Prostate gland (tissue), 2 donors: ENCODE data around the gene SETMAR. TPM values are rescaled to one million over a fixed set of nuclear protein-coding genes. Genes with fewer than 3 reads are reported as not detected.

Experiments used
- DNase-seq: peaks from one replicate; pipeline ENCODE4 v3.0.0-alpha.2; 2019; ENCODE audit warnings: low spot score
- H3K27ac ChIP-seq, 2 donors: fragments of 200-600 bp; sonication (generic); 2 replicates each; pipeline ENCODE4 v1.5.1; 2017 to 2019
- H3K27me3 ChIP-seq: fragments of 200-600 bp; sonication (generic); replicated peaks from 2 replicates; pipeline ENCODE4 v1.5.1; 2019; ENCODE audit not compliant: insufficient read depth
- H3K36me3 ChIP-seq, 2 donors: fragments of 200-600 bp; sonication (generic); 1 replicate in 1 of 2; 2 replicates in 1 of 2; pipeline versions ENCODE4 v1.5.1 to v1.8.1; 2017 to 2019
- H3K4me1 ChIP-seq: fragments of 200-600 bp; sonication (generic); replicated peaks from 2 replicates; pipeline ENCODE4 v1.5.1; 2019
- H3K4me3 ChIP-seq, 2 donors: fragments of 200-600 bp; sonication (generic); 2 replicates each; pipeline ENCODE4 v1.5.1; 2017 to 2019
- H3K9me3 ChIP-seq: fragments of 200-600 bp; sonication (generic); 2 replicates; pipeline ENCODE4 v1.5.1; 2017
- POLR2A ChIP-seq: fragments of 450-650 bp; IDR thresholded peaks from one replicate; pipeline ENCODE4 v1.6.1; 2016; ENCODE audit warnings: antibody characterized with exemption, mild to moderate bottlenecking
- POLR2AphosphoS5 ChIP-seq: sonication (generic); formaldehyde crosslinking; IDR thresholded peaks from one replicate; pipeline ENCODE4 v1.6.1; 2017; ENCODE audit warnings: antibody characterized with exemption
- WGBS: methylation state at CpG from one replicate; pipeline ENCODE4 v1.1.5; 2018; 5-methylcytosine and 5-hydroxymethylcytosine counted together
- intact Hi-C: fragments of 100-400 bp; cut with DNase I; formaldehyde crosslinking; loops from one replicate; pipeline ENCODE4 v1.14.2; 2022
- total RNA-seq, 2 donors: library from RNA; depleted of rRNA; stranded (reverse); fragments of >200 nt; gene quantifications; one replicate each; pipeline ENCODE4 v1.1.0, GENCODE V29; 2016
- TF ChIP-seq, protein P1 (sequence below), 4 experiments: fragments of 200-600 bp in 2 of 4; fragments of 450-650 bp in 2 of 4; sonication (generic) in 2 of 4; IDR thresholded peaks; 1 replicate in 3 of 4; 2 replicates in 1 of 4; pipeline ENCODE4 v1.5.1; 2016 to 2019; ENCODE audit warnings: antibody characterized with exemption in 4 of 4, mild to moderate bottlenecking in 2 of 4, moderate library complexity in 2 of 4

The SETMAR gene
- total RNA-seq, 2 donors from 2014 or later = 39.8 to 42.8 TPM

GRCh38 chr3:4271834-4272233, 31.3 kb upstream of the SETMAR start:
- Histone ChIP-seq H3K4me1 (no peaks in the 10 kb centered on the region), H3K9me3 (no peaks in the 10 kb centered on the region), H3K27me3 (no peaks in the 10 kb centered on the region), H3K4me3 (no peak overlapping the region), H3K27ac (no peak overlapping the region), H3K36me3 (no peaks in the 10 kb centered on the region)
- 11% methylated on average over 4 of the region's 4 CpGs for WGBS
- TF ChIP-seq POLR2A = no peak
- TF ChIP-seq, protein P1, sequence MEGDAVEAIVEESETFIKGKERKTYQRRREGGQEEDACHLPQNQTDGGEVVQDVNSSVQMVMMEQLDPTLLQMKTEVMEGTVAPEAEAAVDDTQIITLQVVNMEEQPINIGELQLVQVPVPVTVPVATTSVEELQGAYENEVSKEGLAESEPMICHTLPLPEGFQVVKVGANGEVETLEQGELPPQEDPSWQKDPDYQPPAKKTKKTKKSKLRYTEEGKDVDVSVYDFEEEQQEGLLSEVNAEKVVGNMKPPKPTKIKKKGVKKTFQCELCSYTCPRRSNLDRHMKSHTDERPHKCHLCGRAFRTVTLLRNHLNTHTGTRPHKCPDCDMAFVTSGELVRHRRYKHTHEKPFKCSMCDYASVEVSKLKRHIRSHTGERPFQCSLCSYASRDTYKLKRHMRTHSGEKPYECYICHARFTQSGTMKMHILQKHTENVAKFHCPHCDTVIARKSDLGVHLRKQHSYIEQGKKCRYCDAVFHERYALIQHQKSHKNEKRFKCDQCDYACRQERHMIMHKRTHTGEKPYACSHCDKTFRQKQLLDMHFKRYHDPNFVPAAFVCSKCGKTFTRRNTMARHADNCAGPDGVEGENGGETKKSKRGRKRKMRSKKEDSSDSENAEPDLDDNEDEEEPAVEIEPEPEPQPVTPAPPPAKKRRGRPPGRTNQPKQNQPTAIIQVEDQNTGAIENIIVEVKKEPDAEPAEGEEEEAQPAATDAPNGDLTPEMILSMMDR (IDR thresholded peaks at IDR 0.05) = peak; percentile 19 to 63 (median 46)
- no peak for DNase-seq
- intact Hi-C loops = loop anchor here (5.0 kb wide), 1 partner anchor 1070 kb away; no protein-coding TSS in a partner anchor

DNA sequence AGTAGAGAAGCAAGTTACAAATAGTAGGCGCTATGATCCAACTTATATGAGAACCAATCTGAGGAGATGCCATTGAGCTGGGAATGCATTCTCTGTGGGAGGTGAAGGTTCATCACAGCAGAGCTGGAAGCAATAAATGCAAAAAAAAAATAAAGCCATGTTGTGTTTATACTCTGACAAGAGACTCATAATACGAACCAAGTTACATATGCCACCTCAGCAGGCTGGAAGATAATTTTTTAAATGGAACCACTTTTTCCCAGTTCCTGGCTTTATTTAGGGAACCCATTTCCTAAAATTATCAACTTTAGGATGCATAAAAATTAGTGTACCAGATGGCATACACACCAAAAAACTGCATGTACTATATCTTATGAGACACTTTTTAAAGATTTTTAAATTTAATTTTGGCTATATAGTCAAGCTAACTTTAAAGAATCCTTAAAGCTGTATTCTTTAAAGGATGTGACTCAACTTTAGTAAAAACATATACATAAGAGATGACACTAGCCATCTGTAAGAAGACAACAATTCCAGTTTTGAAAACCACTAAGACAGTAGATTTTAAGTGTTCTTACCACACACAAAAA, 23.6 kb upstream of the SETMAR start:
- WGBS = 88% methylated on average over 2 of the region's 2 CpGs
- no peaks in the 10 kb centered on the region for H3K4me1 ChIP-seq
- no peaks in the 10 kb centered on the region for H3K9me3 ChIP-seq
- no peak overlapping the region for H3K27ac ChIP-seq
- TF ChIP-seq, protein P1 (IDR thresholded peaks at IDR 0.05) = no peak
- TF ChIP-seq POLR2A = no peak
- TF ChIP-seq POLR2AphosphoS5 = no peak
- intact Hi-C loops = no loop called here
- no peaks in the 10 kb centered on the region for H3K36me3 ChIP-seq
- no peak overlapping the region for H3K4me3 ChIP-seq
- no peak for DNase-seq
- H3K27me3 ChIP-seq = no peaks in the 10 kb centered on the region

- DNase-seq = no peak
- Histone ChIP-seq H3K36me3 (no peaks in the 10 kb centered on the region), H3K27me3 (no peaks in the 10 kb centered on the region), H3K4me1 (no peaks in the 10 kb centered on the region), H3K9me3 (no peaks in the 10 kb centered on the region), H3K4me3 (no peak overlapping the region), H3K27ac (no peak overlapping the region)
- TF ChIP-seq POLR2A (no peak), POLR2AphosphoS5 (no peak)
- TF ChIP-seq, protein P1 (IDR thresholded peaks at IDR 0.05) = no peak
- 45% methylated on average over 2 of the region's 2 CpGs for WGBS
- intact Hi-C loops = no loop called here
These were observed 21.2 kb upstream of the SETMAR start for GRCh38 chr3:4281991-4282390.

- H3K27me3 ChIP-seq = no peaks in the 10 kb centered on the region
- no peaks in the 10 kb centered on the region for H3K36me3 ChIP-seq
- H3K4me3 ChIP-seq = no peak overlapping the region
- H3K27ac ChIP-seq = no peak overlapping the region
- no peaks in the 10 kb centered on the region for H3K9me3 ChIP-seq
- DNase-seq = no peak
- WGBS = 55% methylated on average over 4 of the region's 4 CpGs
- no peaks in the 10 kb centered on the region for H3K4me1 ChIP-seq
- no peak for TF ChIP-seq POLR2A
- TF ChIP-seq POLR2AphosphoS5 = no peak
- TF ChIP-seq, protein P1 (IDR thresholded peaks at IDR 0.05) = no peak
- intact Hi-C loops = no loop called here
These were observed 18.3 kb upstream of the SETMAR start for GRCh38 chr3:4284865-4285264.

- Histone ChIP-seq H3K27ac (no peak overlapping the region), H3K9me3 (no peaks in the 10 kb centered on the region), H3K4me3 (no peak overlapping the region), H3K4me1 (no peaks in the 10 kb centered on the region), H3K27me3 (no peaks in the 10 kb centered on the region), H3K36me3 (no peaks in the 10 kb centered on the region)
- DNase-seq = no peak
- TF ChIP-seq, protein P1 (IDR thresholded peaks at IDR 0.05) = no peak
- TF ChIP-seq POLR2A (no peak), POLR2AphosphoS5 (no peak)
- intact Hi-C loops = no loop called here
- WGBS = 77% methylated on average over 4 of the region's 4 CpGs
These were observed 14.1 kb upstream of the SETMAR start for GRCh38 chr3:4289044-4289443.
